HepG2 (cell line): Measurements from ENCODE around the gene VEZF1. TPM values are rescaled to one million over a fixed set of nuclear protein-coding genes. Genes with fewer than 3 reads are reported as not detected.

Experiments
- ATAC-seq: fragments of 200-7000 bp; cut with Tn5 transposase; 3 replicates; pipeline ENCODE4 v1.9.1; 2020; ENCODE audit warnings: mild to moderate bottlenecking, moderate library complexity
- BruUV-seq: library from RNA; stranded (reverse); fragments of 400-500 nt; replicated peaks from 2 replicates; lab custom pipeline; 2021; lab: Mats Ljungman, UMichigan
- CTCF ChIA-PET: fragments of 300-600 bp; formaldehyde crosslinking; extraction: SDS; loops from one replicate; lab custom pipeline; 2021; ENCODE audit warnings: low total read pairs, inconsistent platforms, low intra/inter-chr PET ratio; lab: Yijun Ruan, JAX
- POLR2A ChIA-PET: fragments of 350-600 bp; sonication (Branson Sonifier 250); formaldehyde crosslinking; loops from one replicate; lab custom pipeline; 2020; ENCODE audit warnings: antibody characterized with exemption, inconsistent platforms; lab: Yijun Ruan, JAX
- DNase-seq: peaks from one replicate; pipeline ENCODE4 v3.0.0-alpha.2; 2015; ENCODE audit warnings: low spot score
- FAIRE-seq: peaks from 3 replicates; lab custom pipeline; 2011; peaks lifted over from hg19 to GRCh38; lab: Jason Lieb, UNC
- H2AFZ ChIP-seq: one replicate; pipeline ENCODE4 v1.6.1; 2011; ENCODE audit warnings: low read length, inconsistent platforms
- H3K27ac ChIP-seq: fragments of 300-600 bp; 3 replicates; pipeline ENCODE4 v1.8.0; 2011; ENCODE audit warnings: mixed run types, mild to moderate bottlenecking, mixed read lengths, low read length, inconsistent platforms; ENCODE audit not compliant: insufficient read depth; ENCODE audit errors: extremely low read length
- H3K27me3 ChIP-seq, 2 experiments: fragments of 200-600 bp in 1 of 2; 2 replicates in 1 of 2; 3 replicates in 1 of 2; pipeline versions ENCODE4 v1.6.0 to v1.8.0; 2011; ENCODE audit warnings: low read length in 2 of 2, mild to moderate bottlenecking in 2 of 2, moderate library complexity in 2 of 2, inconsistent platforms in 1 of 2; ENCODE audit not compliant: insufficient read depth in 2 of 2, control insufficient read depth in 1 of 2
- H3K36me3 ChIP-seq, 2 experiments: fragments of 200-600 bp in 1 of 2; replicated peaks in 1 of 2; 2 replicates in 1 of 2; 3 replicates in 1 of 2; pipeline versions ENCODE4 v1.5.1 to v1.8.0; 2011; ENCODE audit warnings: low read length in 2 of 2, inconsistent platforms in 1 of 2; ENCODE audit not compliant: insufficient read depth in 2 of 2, control insufficient read depth in 1 of 2
- H3K4me1 ChIP-seq: 2 replicates; pipeline ENCODE4 v1.5.1; 2012; ENCODE audit warnings: low read length, inconsistent platforms; ENCODE audit not compliant: insufficient read depth
- H3K4me2 ChIP-seq: 2 replicates; pipeline ENCODE4 v1.6.0; 2011; ENCODE audit warnings: low read depth, low read length, inconsistent platforms
- H3K4me3 ChIP-seq, 3 experiments: fragments of 200-600 bp in 1 of 3; sonication (generic), shearing (Covaris generic) in 1 of 3; replicated peaks in 1 of 3; 2 replicates each; pipeline ENCODE4 v1.5.1; 2011 to 2016; ENCODE audit warnings: low read length in 3 of 3, inconsistent platforms in 2 of 3, low read depth in 2 of 3, mild to moderate bottlenecking in 2 of 3, control low read depth in 1 of 3, mixed read lengths in 1 of 3; ENCODE audit not compliant: insufficient read depth in 1 of 3
- H3K79me2 ChIP-seq: one replicate; pipeline ENCODE4 v1.6.1; 2011; ENCODE audit warnings: low read length, inconsistent platforms; ENCODE audit not compliant: insufficient read depth
- H3K9ac ChIP-seq: 2 replicates; pipeline ENCODE4 v1.6.0; 2011; ENCODE audit warnings: mild to moderate bottlenecking, low read depth, low read length, inconsistent platforms; ENCODE audit not compliant: insufficient read depth
- H3K9me3 ChIP-seq: 2 replicates; pipeline ENCODE4 v1.5.1; 2012; ENCODE audit warnings: mild to moderate bottlenecking, low read length
- H4K20me1 ChIP-seq: 2 replicates; pipeline ENCODE4 v1.6.0; 2011; ENCODE audit warnings: inconsistent platforms, mild to moderate bottlenecking, low read length, moderate library complexity; ENCODE audit not compliant: insufficient read depth
- MTA1 ChIP-seq: sonication (generic); formaldehyde crosslinking; IDR thresholded peaks from 2 replicates; pipeline ENCODE4 v1.4.0; 2020; ENCODE audit warnings: missing genetic modification reagents, mild to moderate bottlenecking, borderline replicate concordance
- ZMAT3 ChIP-seq: sonication (generic); formaldehyde crosslinking; conservative IDR thresholded peaks from 2 replicates; pipeline ENCODE4 v1.7.0; 2021; ENCODE audit warnings: missing genetic modification reagents
- ZNF121 ChIP-seq: sonication (generic); formaldehyde crosslinking; IDR thresholded peaks from 2 replicates; pipeline ENCODE4 v1.5.0; 2020; ENCODE audit warnings: mild to moderate bottlenecking, missing genetic modification reagents
- WGBS: methylation state at CpG from one replicate; pipeline ENCODE4 v1.1.6; 2017; ENCODE audit warnings: low lambda C conversion rate; 5-methylcytosine and 5-hydroxymethylcytosine counted together
- in situ Hi-C: cut with HindIII; loops from 2 replicates; pipeline ENCODE4 v1.10.0; 2017; ENCODE audit warnings: low pct_unique_long_range_greater_than_20kb; ENCODE audit not compliant: extremely low pct_ligation_motif_present
- intact Hi-C: fragments of 100-400 bp; cut with micrococcal nuclease; formaldehyde crosslinking; loops from one replicate; pipeline ENCODE4 v1.10.0; 2022; ENCODE audit not compliant: unreplicated experiment
- polyA plus RNA-seq, 8 experiments: library from polyadenylated mRNA; depleted of rRNA in 3 of 8; stranded (reverse) in 7 of 8; unstranded in 1 of 8; fragments of >200 nt; fragmentation: Illumina TruSeq in 4 of 8; extraction: Trizol in 4 of 8; gene quantifications; 2 replicates each; pipeline versions ENCODE4 v1.2.1 to v1.2.3, GENCODE V29; 2011 to 2016; ENCODE audit warnings: low read depth in 4 of 8, missing spikeins in 1 of 8, mixed read lengths in 1 of 8; ENCODE audit not compliant: insufficient read depth in 1 of 8
- total RNA-seq, 5 experiments: library from RNA; depleted of rRNA; stranded (reverse); fragments of >200 nt; fragmentation: Illumina TruSeq; extraction: Trizol; gene quantifications; 2 replicates each; pipeline ENCODE4 v1.2.3, GENCODE V29; 2016; ENCODE audit warnings: low read depth in 1 of 5
- TF ChIP-seq, protein P1 (sequence below): sonication (generic); formaldehyde crosslinking; IDR thresholded peaks from 2 replicates; pipeline ENCODE4 v1.8.0; 2022; ENCODE audit warnings: missing genetic modification reagents, mild to moderate bottlenecking, moderate library complexity, borderline replicate concordance

Gene VEZF1
- total and polyA plus RNA-seq, 2 of the 13 experiments (the other 11 are each of a cell fraction or from before 2014, with no cell fraction given) = 45.9 to 49.7 TPM

- in situ Hi-C loops (no loop called here), intact Hi-C loops (no loop called here)
- Histone ChIP-seq H2AFZ (no peak overlapping the region), H3K36me3 (no peaks in the 10 kb centered on the region), H3K27me3 (no peaks in the 10 kb centered on the region), H3K4me2 (peak overlapping the region; percentile 54; the same call in 1 of the 2 replicates), H3K27ac (peak overlapping the region; percentile 98), H3K4me1 (peaks cover 93% of the 10 kb centered on the region), H3K79me2 (no peaks in the 10 kb centered on the region), H3K9me3 (no peaks in the 10 kb centered on the region), H4K20me1 (no peaks in the 10 kb centered on the region), H3K9ac (peak overlapping the region; percentile 45), H3K4me3 (no peak overlapping the region)
- DNase-seq = no peak
- WGBS = 90% methylated on average over 2 of the region's 2 CpGs
- TF ChIP-seq ZNF121 (CRISPR knock-in tag) (peak; percentile 87), MTA1 (CRISPR knock-in tag) (0 out of 2 replicates have a peak, but pooled peaks have one; percentile 6), ZMAT3 (CRISPR knock-in tag) (0 out of 2 replicates have a peak, but pooled peaks have one; percentile 7)
- TF ChIP-seq, protein P1, sequence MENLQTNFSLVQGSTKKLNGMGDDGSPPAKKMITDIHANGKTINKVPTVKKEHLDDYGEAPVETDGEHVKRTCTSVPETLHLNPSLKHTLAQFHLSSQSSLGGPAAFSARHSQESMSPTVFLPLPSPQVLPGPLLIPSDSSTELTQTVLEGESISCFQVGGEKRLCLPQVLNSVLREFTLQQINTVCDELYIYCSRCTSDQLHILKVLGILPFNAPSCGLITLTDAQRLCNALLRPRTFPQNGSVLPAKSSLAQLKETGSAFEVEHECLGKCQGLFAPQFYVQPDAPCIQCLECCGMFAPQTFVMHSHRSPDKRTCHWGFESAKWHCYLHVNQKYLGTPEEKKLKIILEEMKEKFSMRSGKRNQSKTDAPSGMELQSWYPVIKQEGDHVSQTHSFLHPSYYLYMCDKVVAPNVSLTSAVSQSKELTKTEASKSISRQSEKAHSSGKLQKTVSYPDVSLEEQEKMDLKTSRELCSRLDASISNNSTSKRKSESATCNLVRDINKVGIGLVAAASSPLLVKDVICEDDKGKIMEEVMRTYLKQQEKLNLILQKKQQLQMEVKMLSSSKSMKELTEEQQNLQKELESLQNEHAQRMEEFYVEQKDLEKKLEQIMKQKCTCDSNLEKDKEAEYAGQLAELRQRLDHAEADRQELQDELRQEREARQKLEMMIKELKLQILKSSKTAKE (CRISPR knock-in tag) = no peak
- no peak for FAIRE-seq
- ATAC-seq = no peak
- no TSS peak for BruUV-seq
- CTCF ChIA-PET = no interaction called here
- POLR2A ChIA-PET = interaction anchor here (0.7 to 4.6 kb wide), 7 partner anchors 10 to 76 kb away, joined by 3 to 35 read pairs (median 7); partner anchors contain the start of gene CUEDC1
Measured at GRCh38 chr17:57937492-57937891, 50.6 kb downstream of the VEZF1 start.
